ENCODE measurements around the gene HDAC4. TPM values are rescaled to one million over a fixed set of nuclear protein-coding genes. Genes with fewer than 3 reads are reported as not detected.

Gene HDAC4
- total RNA-seq, 1 experiment from 2014 or later = 61.5 TPM

DNA sequence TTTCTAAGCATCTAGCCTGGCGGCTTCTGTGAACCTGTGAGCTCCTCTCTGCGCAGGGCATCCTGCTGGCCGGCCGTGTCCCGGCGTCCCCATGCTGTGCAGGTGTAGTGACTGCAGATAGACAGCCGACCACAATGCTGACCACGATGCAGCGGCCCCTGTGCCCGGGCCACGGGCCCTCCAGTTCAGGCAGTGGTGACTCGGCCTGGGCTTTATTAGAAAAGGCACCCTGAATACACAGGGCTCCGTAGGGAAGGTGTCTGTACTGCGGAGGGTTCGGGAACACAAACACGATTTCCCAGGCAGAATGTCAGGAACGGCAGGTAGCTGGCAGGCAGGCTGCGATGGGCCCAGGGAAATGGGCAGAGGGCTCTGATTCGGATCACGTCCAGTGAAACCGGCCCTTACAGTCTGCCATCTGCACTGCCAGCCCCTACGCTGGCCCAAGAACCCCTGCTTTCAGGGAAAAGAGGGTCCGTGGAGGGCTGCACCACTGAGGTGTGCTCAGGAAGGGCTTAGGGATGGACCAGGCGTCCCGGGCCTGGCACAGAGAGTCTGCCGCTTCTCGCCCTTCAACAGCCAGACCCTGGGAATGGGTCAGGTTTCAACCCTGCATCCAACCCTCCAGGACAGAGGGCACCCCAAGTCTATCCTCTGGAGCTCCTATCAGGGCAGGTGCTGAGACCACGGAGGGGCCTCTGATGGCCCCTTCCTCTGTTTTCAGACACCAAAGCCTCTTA is 196.5 kb downstream of the HDAC4 start:
- no peak overlapping the region for H3K4me2 ChIP-seq
- ChIA-PET CTCF (no interaction called here), POLR2A (ENCODE audit: unreplicated experiment) (no interaction called here)
- H3K4me3 ChIP-seq = no peak overlapping the region
- no peaks in the 10 kb centered on the region for H3F3A ChIP-seq (ENCODE audit: insufficient read depth, low read depth)
- no peak for DNase-seq
- H3K36me3 ChIP-seq (ENCODE audit: low read depth) = no peaks in the 10 kb centered on the region
- H3K9me3 ChIP-seq (ENCODE audit: insufficient read depth, low read depth) = no peaks in the 10 kb centered on the region
- H3K27ac ChIP-seq = no peak overlapping the region
- BruUV-seq (replicated peaks) = no TSS peak
- no peaks in the 10 kb centered on the region for H3K4me1 ChIP-seq (replicated peaks; ENCODE audit: insufficient read depth)
- intact Hi-C loops (cut with micrococcal nuclease; ENCODE audit: unreplicated experiment) = no loop called here
- H3K79me2 ChIP-seq (ENCODE audit: low read depth) = no peaks in the 10 kb centered on the region
- H3K27me3 ChIP-seq (ENCODE audit: insufficient read depth, low read depth) = no peaks in the 10 kb centered on the region
- TF ChIP-seq CTCF (conservative IDR thresholded peaks at IDR 0.05) (no peak), EZH2 (IDR thresholded peaks at IDR 0.05; ENCODE audit: low read depth) (no peak)
- H3K9me2 ChIP-seq (ENCODE audit: insufficient read depth) = no peaks in the 10 kb centered on the region
- no peak overlapping the region for H2AFZ ChIP-seq
- peaks cover 9% of the 10 kb centered on the region; the same call in 1 of the 2 replicates for H4K20me1 ChIP-seq (ENCODE audit: insufficient read depth)

DNA sequence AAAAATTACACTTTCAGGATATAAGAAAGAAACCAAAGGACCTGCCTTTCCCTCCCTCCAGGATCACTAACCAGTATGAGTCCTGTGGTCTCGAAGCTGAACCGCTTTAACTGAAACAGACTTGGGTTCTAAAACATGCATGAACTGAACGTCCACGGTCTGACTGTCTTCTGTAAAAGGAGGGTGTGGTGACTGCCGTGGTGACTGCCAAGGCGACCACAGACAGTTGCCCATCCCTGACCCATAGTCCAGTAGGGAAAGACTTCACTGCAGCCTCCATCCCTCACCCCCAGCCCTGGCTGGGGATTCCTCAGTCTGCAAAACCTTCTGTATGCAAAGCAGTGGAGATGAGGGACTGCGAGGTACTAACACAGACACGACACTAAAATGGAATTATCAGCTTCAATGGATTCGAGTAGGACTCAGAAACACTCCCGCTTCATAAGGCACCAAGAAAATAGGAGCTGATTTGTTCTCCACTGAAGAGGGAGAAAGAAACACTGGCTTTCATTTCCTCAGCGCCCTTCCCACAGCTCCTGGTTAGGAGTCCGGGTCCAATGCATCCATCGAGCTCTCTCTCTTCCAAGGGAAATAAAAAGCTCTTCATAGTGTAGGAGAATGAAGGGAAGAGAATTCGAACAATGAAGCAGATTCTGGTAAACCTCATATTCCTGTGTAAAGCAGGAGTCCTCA is 197.2 kb downstream of the HDAC4 start:
- H3K36me3 ChIP-seq (ENCODE audit: low read depth) = no peaks in the 10 kb centered on the region
- no peaks in the 10 kb centered on the region for H3F3A ChIP-seq (ENCODE audit: insufficient read depth, low read depth)
- no peak for TF ChIP-seq EZH2 (IDR thresholded peaks at IDR 0.05; ENCODE audit: low read depth)
- no peak for TF ChIP-seq CTCF (conservative IDR thresholded peaks at IDR 0.05)
- POLR2A ChIA-PET (ENCODE audit: unreplicated experiment) = no interaction called here
- CTCF ChIA-PET = no interaction called here
- no peaks in the 10 kb centered on the region for H3K9me3 ChIP-seq (ENCODE audit: insufficient read depth, low read depth)
- no peaks in the 10 kb centered on the region for H3K27me3 ChIP-seq (ENCODE audit: insufficient read depth, low read depth)
- H3K4me1 ChIP-seq (replicated peaks; ENCODE audit: insufficient read depth) = no peaks in the 10 kb centered on the region
- no TSS peak for BruUV-seq (replicated peaks)
- DNase-seq = no peak
- intact Hi-C loops (cut with micrococcal nuclease; ENCODE audit: unreplicated experiment) = no loop called here
- no peak overlapping the region for H3K4me2 ChIP-seq
- no peak overlapping the region for H3K4me3 ChIP-seq
- H3K9me2 ChIP-seq (ENCODE audit: insufficient read depth) = no peaks in the 10 kb centered on the region
- H3K79me2 ChIP-seq (ENCODE audit: low read depth) = no peaks in the 10 kb centered on the region
- no peak overlapping the region for H3K27ac ChIP-seq
- H4K20me1 ChIP-seq (ENCODE audit: insufficient read depth) = peaks cover 8% of the 10 kb centered on the region
- H2AFZ ChIP-seq = no peak overlapping the region

DNA sequence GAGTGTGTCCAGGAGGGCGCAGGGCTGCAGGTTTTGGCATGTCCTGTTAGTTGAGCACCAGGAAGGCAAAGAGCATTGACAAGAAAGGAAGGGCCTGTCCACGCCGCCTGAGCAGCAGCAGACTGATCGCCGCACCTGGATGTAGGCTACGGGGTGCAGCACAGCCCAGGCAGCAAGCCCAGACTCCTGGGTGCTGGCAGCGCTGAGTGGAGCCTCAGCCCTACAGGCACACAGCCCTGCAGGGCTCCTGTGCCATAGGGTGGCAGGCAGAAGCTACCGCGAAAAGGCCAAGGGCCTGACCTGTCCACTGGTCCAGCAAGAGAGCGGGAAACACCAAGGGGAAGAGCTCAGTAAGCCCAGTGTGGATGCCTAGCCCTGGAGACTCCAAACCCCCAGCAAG is 198.0 kb downstream of the HDAC4 start:
- TF ChIP-seq EZH2 (IDR thresholded peaks at IDR 0.05; ENCODE audit: low read depth) = no peak
- no peak for TF ChIP-seq CTCF (conservative IDR thresholded peaks at IDR 0.05)
- CTCF ChIA-PET = no interaction called here

More for the DNA sequence above, 198.0 kb downstream of the HDAC4 start:
- H3F3A ChIP-seq (ENCODE audit: insufficient read depth, low read depth) = no peaks in the 10 kb centered on the region
- no peak overlapping the region for H3K27ac ChIP-seq
- BruUV-seq (replicated peaks) = no TSS peak
- no peaks in the 10 kb centered on the region for H3K9me2 ChIP-seq (ENCODE audit: insufficient read depth)
- no peak overlapping the region for H3K4me3 ChIP-seq
- intact Hi-C loops (cut with micrococcal nuclease; ENCODE audit: unreplicated experiment) = no loop called here
- no peaks in the 10 kb centered on the region for H3K4me1 ChIP-seq (replicated peaks; ENCODE audit: insufficient read depth)
- H3K9me3 ChIP-seq (ENCODE audit: insufficient read depth, low read depth) = no peaks in the 10 kb centered on the region
- no peaks in the 10 kb centered on the region for H3K27me3 ChIP-seq (ENCODE audit: insufficient read depth, low read depth)
- H4K20me1 ChIP-seq (ENCODE audit: insufficient read depth) = peaks cover 8% of the 10 kb centered on the region
- POLR2A ChIA-PET (ENCODE audit: unreplicated experiment) = no interaction called here
- DNase-seq = no peak
- H3K36me3 ChIP-seq (ENCODE audit: low read depth) = no peaks in the 10 kb centered on the region
- H3K4me2 ChIP-seq = no peak overlapping the region
- no peaks in the 10 kb centered on the region for H3K79me2 ChIP-seq (ENCODE audit: low read depth)
- no peak overlapping the region for H2AFZ ChIP-seq
